ENCODE measurements around the gene DHDH. TPM values are rescaled to one million over a fixed set of nuclear protein-coding genes. Genes with fewer than 3 reads are reported as not detected.
A peak's percentile ranks its signal among the peaks of the same experiment; 100 is the strongest.

DHDH gene
- total and polyA plus RNA-seq, 2 of the 13 experiments (the other 11 are each of a cell fraction or from before 2014, with no cell fraction given), result 0.13 to 0.91 TPM

DNA sequence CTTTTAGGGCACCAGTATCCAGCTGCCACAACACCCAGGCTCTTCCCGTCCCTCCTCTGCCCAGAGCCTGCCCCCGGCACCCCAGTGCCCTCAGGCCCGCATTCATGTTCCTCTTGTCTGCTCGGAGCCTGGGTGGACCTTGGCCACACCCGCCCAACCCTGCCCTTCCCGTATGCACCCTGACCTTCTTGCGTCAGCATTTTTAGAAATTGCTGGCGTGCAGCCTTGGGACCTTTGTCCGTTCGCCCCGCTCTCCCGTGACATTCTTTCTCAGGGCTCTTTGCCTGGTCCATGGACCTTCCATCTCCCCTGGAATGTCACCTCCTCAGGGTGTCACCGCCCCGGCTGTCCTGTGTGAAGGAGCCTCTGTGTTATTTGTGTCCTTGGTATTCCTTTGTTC, 25.8 kb upstream of the DHDH start (continued):
- TF ChIP-seq, protein P1, sequence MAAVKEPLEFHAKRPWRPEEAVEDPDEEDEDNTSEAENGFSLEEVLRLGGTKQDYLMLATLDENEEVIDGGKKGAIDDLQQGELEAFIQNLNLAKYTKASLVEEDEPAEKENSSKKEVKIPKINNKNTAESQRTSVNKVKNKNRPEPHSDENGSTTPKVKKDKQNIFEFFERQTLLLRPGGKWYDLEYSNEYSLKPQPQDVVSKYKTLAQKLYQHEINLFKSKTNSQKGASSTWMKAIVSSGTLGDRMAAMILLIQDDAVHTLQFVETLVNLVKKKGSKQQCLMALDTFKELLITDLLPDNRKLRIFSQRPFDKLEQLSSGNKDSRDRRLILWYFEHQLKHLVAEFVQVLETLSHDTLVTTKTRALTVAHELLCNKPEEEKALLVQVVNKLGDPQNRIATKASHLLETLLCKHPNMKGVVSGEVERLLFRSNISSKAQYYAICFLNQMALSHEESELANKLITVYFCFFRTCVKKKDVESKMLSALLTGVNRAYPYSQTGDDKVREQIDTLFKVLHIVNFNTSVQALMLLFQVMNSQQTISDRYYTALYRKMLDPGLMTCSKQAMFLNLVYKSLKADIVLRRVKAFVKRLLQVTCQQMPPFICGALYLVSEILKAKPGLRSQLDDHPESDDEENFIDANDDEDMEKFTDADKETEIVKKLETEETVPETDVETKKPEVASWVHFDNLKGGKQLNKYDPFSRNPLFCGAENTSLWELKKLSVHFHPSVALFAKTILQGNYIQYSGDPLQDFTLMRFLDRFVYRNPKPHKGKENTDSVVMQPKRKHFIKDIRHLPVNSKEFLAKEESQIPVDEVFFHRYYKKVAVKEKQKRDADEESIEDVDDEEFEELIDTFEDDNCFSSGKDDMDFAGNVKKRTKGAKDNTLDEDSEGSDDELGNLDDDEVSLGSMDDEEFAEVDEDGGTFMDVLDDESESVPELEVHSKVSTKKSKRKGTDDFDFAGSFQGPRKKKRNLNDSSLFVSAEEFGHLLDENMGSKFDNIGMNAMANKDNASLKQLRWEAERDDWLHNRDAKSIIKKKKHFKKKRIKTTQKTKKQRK (IDR thresholded peaks at IDR 0.05; ENCODE audit: low read length), result no peak
- no peak for TF ChIP-seq TCF12 (IDR thresholded peaks at IDR 0.05)
- TF ChIP-seq TCF12 (CRISPR knock-in tag; IDR thresholded peaks at IDR 0.05), result no peak
- peak; percentile 86 for TF ChIP-seq RXRA (CRISPR knock-in tag; IDR thresholded peaks at IDR 0.05)
- no peak for TF ChIP-seq GATA4 (IDR thresholded peaks at IDR 0.05; ENCODE audit: borderline replicate concordance, low read depth)
- TF ChIP-seq, protein P2, sequence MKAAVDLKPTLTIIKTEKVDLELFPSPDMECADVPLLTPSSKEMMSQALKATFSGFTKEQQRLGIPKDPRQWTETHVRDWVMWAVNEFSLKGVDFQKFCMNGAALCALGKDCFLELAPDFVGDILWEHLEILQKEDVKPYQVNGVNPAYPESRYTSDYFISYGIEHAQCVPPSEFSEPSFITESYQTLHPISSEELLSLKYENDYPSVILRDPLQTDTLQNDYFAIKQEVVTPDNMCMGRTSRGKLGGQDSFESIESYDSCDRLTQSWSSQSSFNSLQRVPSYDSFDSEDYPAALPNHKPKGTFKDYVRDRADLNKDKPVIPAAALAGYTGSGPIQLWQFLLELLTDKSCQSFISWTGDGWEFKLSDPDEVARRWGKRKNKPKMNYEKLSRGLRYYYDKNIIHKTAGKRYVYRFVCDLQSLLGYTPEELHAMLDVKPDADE (CRISPR knock-in tag; IDR thresholded peaks at IDR 0.05), result no peak
- TF ChIP-seq CAMTA2 (CRISPR knock-in tag; IDR thresholded peaks at IDR 0.05; ENCODE audit: borderline replicate concordance), result no peak
- peak; percentile 95 for TF ChIP-seq ESRRA (CRISPR knock-in tag; IDR thresholded peaks at IDR 0.05; ENCODE audit: low read depth)
- TF ChIP-seq HDAC6 (IDR thresholded peaks at IDR 0.05; ENCODE audit: low read depth, low read length), result no peak
- TF ChIP-seq, protein P3, sequence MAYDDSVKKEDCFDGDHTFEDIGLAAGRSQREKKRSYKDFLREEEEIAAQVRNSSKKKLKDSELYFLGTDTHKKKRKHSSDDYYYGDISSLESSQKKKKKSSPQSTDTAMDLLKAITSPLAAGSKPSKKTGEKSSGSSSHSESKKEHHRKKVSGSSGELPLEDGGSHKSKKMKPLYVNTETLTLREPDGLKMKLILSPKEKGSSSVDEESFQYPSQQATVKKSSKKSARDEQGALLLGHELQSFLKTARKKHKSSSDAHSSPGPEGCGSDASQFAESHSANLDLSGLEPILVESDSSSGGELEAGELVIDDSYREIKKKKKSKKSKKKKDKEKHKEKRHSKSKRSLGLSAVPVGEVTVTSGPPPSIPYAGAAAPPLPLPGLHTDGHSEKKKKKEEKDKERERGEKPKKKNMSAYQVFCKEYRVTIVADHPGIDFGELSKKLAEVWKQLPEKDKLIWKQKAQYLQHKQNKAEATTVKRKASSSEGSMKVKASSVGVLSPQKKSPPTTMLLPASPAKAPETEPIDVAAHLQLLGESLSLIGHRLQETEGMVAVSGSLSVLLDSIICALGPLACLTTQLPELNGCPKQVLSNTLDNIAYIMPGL (CRISPR knock-in tag; IDR thresholded peaks at IDR 0.05; ENCODE audit: borderline replicate concordance in 1 of 2, low read depth in 1 of 2), result no peak
- no peak for TF ChIP-seq ZNF225 (CRISPR knock-in tag; IDR thresholded peaks at IDR 0.05)
- TF ChIP-seq, protein P4, sequence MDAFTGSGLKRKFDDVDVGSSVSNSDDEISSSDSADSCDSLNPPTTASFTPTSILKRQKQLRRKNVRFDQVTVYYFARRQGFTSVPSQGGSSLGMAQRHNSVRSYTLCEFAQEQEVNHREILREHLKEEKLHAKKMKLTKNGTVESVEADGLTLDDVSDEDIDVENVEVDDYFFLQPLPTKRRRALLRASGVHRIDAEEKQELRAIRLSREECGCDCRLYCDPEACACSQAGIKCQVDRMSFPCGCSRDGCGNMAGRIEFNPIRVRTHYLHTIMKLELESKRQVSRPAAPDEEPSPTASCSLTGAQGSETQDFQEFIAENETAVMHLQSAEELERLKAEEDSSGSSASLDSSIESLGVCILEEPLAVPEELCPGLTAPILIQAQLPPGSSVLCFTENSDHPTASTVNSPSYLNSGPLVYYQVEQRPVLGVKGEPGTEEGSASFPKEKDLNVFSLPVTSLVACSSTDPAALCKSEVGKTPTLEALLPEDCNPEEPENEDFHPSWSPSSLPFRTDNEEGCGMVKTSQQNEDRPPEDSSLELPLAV (CRISPR knock-in tag; conservative IDR thresholded peaks at IDR 0.05; ENCODE audit: low read depth), result no peak
- TF ChIP-seq RARG (CRISPR knock-in tag; IDR thresholded peaks at IDR 0.05; ENCODE audit: low read depth), result no peak
- TF ChIP-seq, protein P5, sequence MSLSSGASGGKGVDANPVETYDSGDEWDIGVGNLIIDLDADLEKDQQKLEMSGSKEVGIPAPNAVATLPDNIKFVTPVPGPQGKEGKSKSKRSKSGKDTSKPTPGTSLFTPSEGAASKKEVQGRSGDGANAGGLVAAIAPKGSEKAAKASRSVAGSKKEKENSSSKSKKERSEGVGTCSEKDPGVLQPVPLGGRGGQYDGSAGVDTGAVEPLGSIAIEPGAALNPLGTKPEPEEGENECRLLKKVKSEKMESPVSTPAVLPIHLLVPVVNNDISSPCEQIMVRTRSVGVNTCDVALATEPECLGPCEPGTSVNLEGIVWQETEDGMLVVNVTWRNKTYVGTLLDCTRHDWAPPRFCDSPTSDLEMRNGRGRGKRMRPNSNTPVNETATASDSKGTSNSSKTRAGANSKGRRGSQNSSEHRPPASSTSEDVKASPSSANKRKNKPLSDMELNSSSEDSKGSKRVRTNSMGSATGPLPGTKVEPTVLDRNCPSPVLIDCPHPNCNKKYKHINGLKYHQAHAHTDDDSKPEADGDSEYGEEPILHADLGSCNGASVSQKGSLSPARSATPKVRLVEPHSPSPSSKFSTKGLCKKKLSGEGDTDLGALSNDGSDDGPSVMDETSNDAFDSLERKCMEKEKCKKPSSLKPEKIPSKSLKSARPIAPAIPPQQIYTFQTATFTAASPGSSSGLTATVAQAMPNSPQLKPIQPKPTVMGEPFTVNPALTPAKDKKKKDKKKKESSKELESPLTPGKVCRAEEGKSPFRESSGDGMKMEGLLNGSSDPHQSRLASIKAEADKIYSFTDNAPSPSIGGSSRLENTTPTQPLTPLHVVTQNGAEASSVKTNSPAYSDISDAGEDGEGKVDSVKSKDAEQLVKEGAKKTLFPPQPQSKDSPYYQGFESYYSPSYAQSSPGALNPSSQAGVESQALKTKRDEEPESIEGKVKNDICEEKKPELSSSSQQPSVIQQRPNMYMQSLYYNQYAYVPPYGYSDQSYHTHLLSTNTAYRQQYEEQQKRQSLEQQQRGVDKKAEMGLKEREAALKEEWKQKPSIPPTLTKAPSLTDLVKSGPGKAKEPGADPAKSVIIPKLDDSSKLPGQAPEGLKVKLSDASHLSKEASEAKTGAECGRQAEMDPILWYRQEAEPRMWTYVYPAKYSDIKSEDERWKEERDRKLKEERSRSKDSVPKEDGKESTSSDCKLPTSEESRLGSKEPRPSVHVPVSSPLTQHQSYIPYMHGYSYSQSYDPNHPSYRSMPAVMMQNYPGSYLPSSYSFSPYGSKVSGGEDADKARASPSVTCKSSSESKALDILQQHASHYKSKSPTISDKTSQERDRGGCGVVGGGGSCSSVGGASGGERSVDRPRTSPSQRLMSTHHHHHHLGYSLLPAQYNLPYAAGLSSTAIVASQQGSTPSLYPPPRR (CRISPR knock-in tag; IDR thresholded peaks at IDR 0.05; ENCODE audit: borderline replicate concordance), result peak; percentile 78
- TF ChIP-seq HOXA5 (CRISPR knock-in tag; IDR thresholded peaks at IDR 0.05), result no peak
